GM12892 (cell line): ENCODE data around the gene BANP.
"Not testable (repeated sequence)": the region's sequence is repeated elsewhere in the genome, so short reads cannot be mapped to it uniquely, and the experiment has no call there.

Experiments
- POLR2A ChIP-seq: IDR thresholded peaks from 2 replicates; pipeline ENCODE4 v1.6.1; 2011; ENCODE audit warnings: low read depth, low read length, control low read depth
- TAF1 ChIP-seq: IDR thresholded peaks from 2 replicates; pipeline ENCODE4 v1.6.1; 2011; ENCODE audit warnings: low read depth, mild to moderate bottlenecking, control low read depth, low read length, borderline replicate concordance

DNA sequence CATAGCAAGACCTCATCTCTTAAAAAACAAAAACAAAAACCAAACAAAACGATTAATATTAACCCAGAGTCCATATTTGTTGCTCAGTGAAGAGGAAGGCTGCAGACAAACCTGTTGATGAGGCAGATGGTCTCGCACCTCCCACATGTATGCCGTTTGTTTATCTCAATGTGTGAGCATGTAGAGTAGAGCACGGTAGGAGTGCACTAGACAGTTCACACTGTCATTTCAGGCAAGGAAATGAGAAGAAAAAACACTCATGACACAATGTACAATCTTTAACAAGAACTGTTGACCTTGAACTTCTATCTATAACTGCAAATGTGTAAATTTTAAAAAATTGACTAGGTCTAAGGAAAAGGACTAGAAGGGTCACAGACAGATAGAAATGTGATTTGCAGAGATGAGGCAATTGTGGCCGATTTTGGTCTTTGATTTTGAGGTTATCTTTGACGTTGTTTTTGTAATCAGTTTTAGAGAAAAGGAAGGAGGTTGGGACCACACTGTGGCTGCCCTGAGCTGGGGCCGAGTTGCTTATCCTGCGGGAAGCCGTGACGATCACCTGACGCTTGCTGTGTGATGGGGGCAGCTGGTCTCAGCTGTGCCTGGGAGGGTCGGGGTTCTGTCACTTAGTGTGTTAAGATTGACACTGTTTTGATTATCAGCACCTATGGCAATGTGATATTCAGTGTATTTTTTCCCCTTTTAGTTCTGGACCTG lies 28.8 kb downstream of the BANP start:
- not testable (repeated sequence) for TF ChIP-seq POLR2A, TAF1
